HCT116 (cell line): ENCODE data around the gene NLRC5. TPM values are rescaled to one million over a fixed set of nuclear protein-coding genes. Genes with fewer than 3 reads are reported as not detected.

Experiments
- ATAC-seq: fragments of 200-7000 bp; cut with Tn5 transposase; 2 replicates; pipeline ENCODE4 v1.9.1; 2020; ENCODE audit warnings: mild to moderate bottlenecking, moderate library complexity
- BruUV-seq: library from RNA; stranded (reverse); fragments of 400-500 nt; replicated peaks from 2 replicates; lab custom pipeline; 2021; lab: Mats Ljungman, UMichigan
- CTCF ChIA-PET: fragments of 300-600 bp; sonication (Branson Sonifier 250); formaldehyde crosslinking; loops from one replicate; lab custom pipeline; 2021; ENCODE audit warnings: antibody characterized with exemption; lab: Charles Lee
- POLR2A ChIA-PET: fragments of 300-600, 350-600 bp; sonication (Branson Sonifier 250); formaldehyde crosslinking; loops from one replicate; lab custom pipeline; 2021; ENCODE audit warnings: antibody characterized with exemption; lab: Charles Lee
- RAD21 ChIA-PET, 2 experiments: fragments of 300-600 bp; sonication (Branson Sonifier 250); formaldehyde crosslinking; loops; one replicate each; lab custom pipeline; 2023; ENCODE audit warnings: low total read pairs in 2 of 2; ENCODE audit not compliant: uncharacterized antibody in 2 of 2, unreplicated experiment in 2 of 2, low non-redundant PET in 1 of 2; lab: Charles Lee
- DNase-seq: peaks from one replicate; pipeline ENCODE4 v3.0.0-alpha.2; 2010; ENCODE audit warnings: low read depth, low spot score
- H2AFZ ChIP-seq: fragments of 200-600 bp; shearing (Covaris generic), sonication (generic); 2 replicates; pipeline ENCODE4 v1.6.1; 2017; ENCODE audit warnings: low read depth, mixed run types, mixed read lengths, antibody characterized with exemption, low read length; ENCODE audit not compliant: poor library complexity, severe bottlenecking
- H3K27ac ChIP-seq: 2 replicates; pipeline ENCODE4 v1.5.1; 2012; ENCODE audit warnings: low read depth, low read length
- H3K27me3 ChIP-seq: fragments of 200-600 bp; sonication (generic); 2 replicates; pipeline ENCODE4 v1.6.1; 2016; ENCODE audit warnings: mixed run types, low read length, mixed read lengths; ENCODE audit not compliant: insufficient read depth
- H3K36me3 ChIP-seq, 2 experiments: fragments of 200-500 bp in 1 of 2; fragments of 200-600 bp in 1 of 2; sonication (Bioruptor generic) in 1 of 2; sonication (generic) in 1 of 2; 2 replicates each; pipeline versions ENCODE4 v1.5.1 to v1.6.1; 2014 to 2016; ENCODE audit warnings: low read length in 2 of 2, inconsistent platforms in 1 of 2, mixed read lengths in 1 of 2, mixed run types in 1 of 2; ENCODE audit not compliant: insufficient read depth in 2 of 2, control insufficient read depth in 1 of 2
- H3K4me1 ChIP-seq, 2 experiments: fragments of 200-600 bp in 1 of 2; sonication (generic) in 1 of 2; 2 replicates each; pipeline versions ENCODE4 v1.5.1 to v1.6.1; 2012 to 2017; ENCODE audit warnings: low read length in 2 of 2, inconsistent platforms in 1 of 2, mild to moderate bottlenecking in 1 of 2, mixed read lengths in 1 of 2, mixed run types in 1 of 2, moderate library complexity in 1 of 2; ENCODE audit not compliant: insufficient read depth in 2 of 2, control insufficient read depth in 1 of 2
- H3K4me2 ChIP-seq: fragments of 200-600 bp; sonication (generic); 2 replicates; pipeline ENCODE4 v1.6.1; 2017; ENCODE audit warnings: mixed run types, low read length, mixed read lengths
- H3K4me3 ChIP-seq, 2 experiments: fragments of 200-600 bp in 1 of 2; sonication (generic) in 1 of 2; replicated peaks in 1 of 2; 2 replicates each; pipeline ENCODE4 v1.5.1; 2011 to 2016; ENCODE audit warnings: low read length in 2 of 2, control low read depth in 1 of 2, low read depth in 1 of 2, mild to moderate bottlenecking in 1 of 2, mixed read lengths in 1 of 2, mixed run types in 1 of 2
- H3K79me2 ChIP-seq: fragments of 200-600 bp; sonication (generic); 2 replicates; pipeline ENCODE4 v1.6.1; 2017; ENCODE audit warnings: mild to moderate bottlenecking, mixed run types, low read length, moderate library complexity, mixed read lengths; ENCODE audit not compliant: insufficient read depth
- H3K9ac ChIP-seq: fragments of 200-600 bp; sonication (generic); 2 replicates; pipeline ENCODE4 v1.6.1; 2016; ENCODE audit warnings: low read length, mixed read lengths
- H3K9me2 ChIP-seq: fragments of 200-600 bp; sonication (generic), shearing (Covaris generic); 2 replicates; pipeline ENCODE4 v1.6.1; 2017; ENCODE audit warnings: mixed run types, mild to moderate bottlenecking, moderate library complexity; ENCODE audit not compliant: insufficient read depth
- H3K9me3 ChIP-seq, 2 experiments: fragments of 200-500 bp in 1 of 2; fragments of 200-600 bp in 1 of 2; sonication (Bioruptor generic) in 1 of 2; sonication (generic) in 1 of 2; 2 replicates each; pipeline ENCODE4 v1.6.1; 2014 to 2017; ENCODE audit warnings: low read length in 2 of 2, mixed read lengths in 2 of 2, inconsistent platforms in 1 of 2, low read depth in 1 of 2, mild to moderate bottlenecking in 1 of 2, mixed run types in 1 of 2, moderate library complexity in 1 of 2; ENCODE audit not compliant: control insufficient read depth in 1 of 2, insufficient read depth in 1 of 2
- H4K20me1 ChIP-seq: fragments of 200-600 bp; sonication (generic), shearing (Covaris generic); 2 replicates; pipeline ENCODE4 v1.6.1; 2017; ENCODE audit warnings: mixed run types, mild to moderate bottlenecking, moderate library complexity; ENCODE audit not compliant: insufficient read depth
- CBX3 ChIP-seq: IDR thresholded peaks from 2 replicates; pipeline ENCODE4 v1.6.1; 2012; ENCODE audit warnings: low read depth
- CEBPB ChIP-seq: IDR thresholded peaks from 2 replicates; pipeline ENCODE4 v1.6.1; 2012; ENCODE audit warnings: low read depth
- CTCF ChIP-seq, 3 experiments: fragments of 200-600 bp in 1 of 3; sonication (generic) in 1 of 3; IDR thresholded peaks in 2 of 3; conservative IDR thresholded peaks in 1 of 3; 2 replicates each; pipeline ENCODE4 v1.5.1; 2012 to 2017; ENCODE audit warnings: low read depth in 2 of 3, low read length in 2 of 3, antibody characterized with exemption in 1 of 3, borderline replicate concordance in 1 of 3, control low read depth in 1 of 3, mild to moderate bottlenecking in 1 of 3, mixed read lengths in 1 of 3, mixed run types in 1 of 3, moderate library complexity in 1 of 3; ENCODE audit not compliant: insufficient read depth in 1 of 3
- ELF1 ChIP-seq: IDR thresholded peaks from 2 replicates; pipeline ENCODE4 v1.6.1; 2012; ENCODE audit warnings: low read depth, borderline replicate concordance
- EZH2 ChIP-seq: fragments of 200-600 bp; sonication (generic); IDR thresholded peaks from 2 replicates; pipeline ENCODE4 v1.6.1; 2017; ENCODE audit warnings: antibody characterized with exemption, mixed run types
- EZH2phosphoT487 ChIP-seq: fragments of 200-600 bp; IDR thresholded peaks from 2 replicates; pipeline ENCODE4 v1.6.1; 2018; ENCODE audit warnings: antibody characterized with exemption, borderline replicate concordance
- FOSL1 ChIP-seq: IDR thresholded peaks from 2 replicates; pipeline ENCODE4 v1.6.1; 2012; ENCODE audit warnings: low read depth
- JUND ChIP-seq: IDR thresholded peaks from 2 replicates; pipeline ENCODE4 v1.6.1; 2012
- MAX ChIP-seq: IDR thresholded peaks from 2 replicates; pipeline ENCODE4 v1.6.1; 2012
- POLR2A ChIP-seq: IDR thresholded peaks from 2 replicates; pipeline ENCODE4 v1.7.0; 2011; ENCODE audit warnings: borderline replicate concordance; ENCODE audit not compliant: insufficient read depth, insufficient read length; ENCODE audit errors: extremely low read depth
- POLR2AphosphoS5 ChIP-seq: IDR thresholded peaks from 2 replicates; pipeline ENCODE4 v1.6.1; 2011; ENCODE audit warnings: mild to moderate bottlenecking, low read depth, low read length, moderate library complexity
- SP1 ChIP-seq: IDR thresholded peaks from 2 replicates; pipeline ENCODE4 v1.6.1; 2012; ENCODE audit warnings: low read depth
- SRF ChIP-seq: IDR thresholded peaks from 2 replicates; pipeline ENCODE4 v1.6.1; 2012; ENCODE audit warnings: low read depth
- YY1 ChIP-seq: IDR thresholded peaks from 2 replicates; pipeline ENCODE4 v1.6.1; 2011; ENCODE audit warnings: low read length, low read depth, moderate library complexity, mild to moderate bottlenecking; ENCODE audit not compliant: insufficient replicate concordance; ENCODE audit errors: extremely low read depth
- ZFX ChIP-seq: fragments of 450-650 bp; IDR thresholded peaks from 2 replicates; pipeline ENCODE4 v1.6.1; 2017
- ZNF274 ChIP-seq: fragments of 200-500 bp; sonication (Bioruptor generic); IDR thresholded peaks from 2 replicates; pipeline ENCODE4 v1.6.1; 2014; ENCODE audit warnings: mild to moderate bottlenecking, low read depth, low read length, inconsistent platforms
- intact Hi-C: fragments of 100-400 bp; cut with micrococcal nuclease; formaldehyde crosslinking; loops from 2 replicates; pipeline ENCODE4 v1.10.0; 2022
- total RNA-seq: library from RNA; stranded (reverse); gene quantifications from one replicate; pipeline ENCODE4 v1.2.1, GENCODE V29; 2021; ENCODE audit not compliant: unreplicated experiment

NLRC5 gene
- total RNA-seq, 1 experiment from 2014 or later, result 10.4 TPM

- H2AFZ ChIP-seq, result no peak overlapping the region
- H3K4me3 ChIP-seq, result no peak overlapping the region
- no peaks in the 10 kb centered on the region for H3K27me3 ChIP-seq
- 0 out of 4 replicates have a peak, but pooled peaks cover 0 to 3% of the 10 kb centered on the region in 2 experiments for H3K36me3 ChIP-seq
- H4K20me1 ChIP-seq, result no peaks in the 10 kb centered on the region
- H3K9me3 ChIP-seq, result no peaks in the 10 kb centered on the region
- RAD21 ChIA-PET, result interaction anchor here in 1 of 2 experiments (0.7 kb wide), 1 partner anchor 10 kb away, joined by 3 read pairs; no protein-coding TSS in a partner anchor
- no peak overlapping the region for H3K27ac ChIP-seq
- H3K79me2 ChIP-seq, result no peaks in the 10 kb centered on the region
- CTCF ChIA-PET, result no interaction called here
- no peak overlapping the region for H3K9ac ChIP-seq
- no TSS peak for BruUV-seq
- ATAC-seq (no peak), DNase-seq (no peak)
- intact Hi-C loops, result no loop called here
- POLR2A ChIA-PET, result no interaction called here
- no peak overlapping the region for H3K4me2 ChIP-seq
- TF ChIP-seq ZNF274, result no peak
- no peak for TF ChIP-seq CTCF (IDR thresholded peaks at IDR 0.05 in 2 of 3, conservative IDR thresholded peaks at IDR 0.05 in 1 of 3; ENCODE audit: borderline replicate concordance in 1 of 3, insufficient read depth in 1 of 3, low read depth in 2 of 3, low read length in 2 of 3)
- TF ChIP-seq YY1, result no peak
- no peak for TF ChIP-seq FOSL1
- TF ChIP-seq EZH2, result no peak
- TF ChIP-seq POLR2AphosphoS5, result no peak
- no peak for TF ChIP-seq ZFX
- TF ChIP-seq ELF1, result no peak
- TF ChIP-seq EZH2phosphoT487, result no peak
- TF ChIP-seq CEBPB, result no peak
- TF ChIP-seq POLR2A, result no peak
- no peak for TF ChIP-seq JUND
- TF ChIP-seq SRF, result no peak
- TF ChIP-seq CBX3, result no peak
- TF ChIP-seq SP1, result no peak
- TF ChIP-seq MAX, result no peak
- H3K9me2 ChIP-seq, result no peaks in the 10 kb centered on the region
- peaks cover 2 to 11% of the 10 kb centered on the region in 2 experiments; a peak in 2 of 4 replicates for H3K4me1 ChIP-seq
Measured at GRCh38 chr16:57118461-57119084, 129.2 kb downstream of the NLRC5 start.
